BE2C (cell line): ENCODE results near the gene SURF4.

ENCODE experiments used
- DNase-seq: peaks from one replicate; pipeline ENCODE4 v3.0.0-alpha.2; 2020
- H3K27me3 ChIP-seq: fragments of 250-450 bp; sonication (Bioruptor Pico); 2 replicates; pipeline ENCODE4 v1.5.1; 2020; ENCODE audit warnings: mild to moderate bottlenecking
- H3K36me3 ChIP-seq: fragments of 250-450 bp; sonication (Bioruptor Pico); 2 replicates; pipeline ENCODE4 v1.5.1; 2020; ENCODE audit warnings: mild to moderate bottlenecking
- H3K4me1 ChIP-seq: fragments of 250-450 bp; sonication (Bioruptor Pico); 2 replicates; pipeline ENCODE4 v1.5.1; 2020
- H3K4me3 ChIP-seq: 2 replicates; pipeline ENCODE4 v1.5.1; 2011; ENCODE audit warnings: low read depth, low read length
- H3K9me3 ChIP-seq: fragments of 250-450 bp; sonication (Bioruptor Pico); 2 replicates; pipeline ENCODE4 v1.5.1; 2020
- TF ChIP-seq, protein P1 (sequence below): IDR thresholded peaks from 2 replicates; pipeline ENCODE4 v1.5.1; 2012; ENCODE audit warnings: mild to moderate bottlenecking, low read depth, low read length

SURF4 gene

DNA sequence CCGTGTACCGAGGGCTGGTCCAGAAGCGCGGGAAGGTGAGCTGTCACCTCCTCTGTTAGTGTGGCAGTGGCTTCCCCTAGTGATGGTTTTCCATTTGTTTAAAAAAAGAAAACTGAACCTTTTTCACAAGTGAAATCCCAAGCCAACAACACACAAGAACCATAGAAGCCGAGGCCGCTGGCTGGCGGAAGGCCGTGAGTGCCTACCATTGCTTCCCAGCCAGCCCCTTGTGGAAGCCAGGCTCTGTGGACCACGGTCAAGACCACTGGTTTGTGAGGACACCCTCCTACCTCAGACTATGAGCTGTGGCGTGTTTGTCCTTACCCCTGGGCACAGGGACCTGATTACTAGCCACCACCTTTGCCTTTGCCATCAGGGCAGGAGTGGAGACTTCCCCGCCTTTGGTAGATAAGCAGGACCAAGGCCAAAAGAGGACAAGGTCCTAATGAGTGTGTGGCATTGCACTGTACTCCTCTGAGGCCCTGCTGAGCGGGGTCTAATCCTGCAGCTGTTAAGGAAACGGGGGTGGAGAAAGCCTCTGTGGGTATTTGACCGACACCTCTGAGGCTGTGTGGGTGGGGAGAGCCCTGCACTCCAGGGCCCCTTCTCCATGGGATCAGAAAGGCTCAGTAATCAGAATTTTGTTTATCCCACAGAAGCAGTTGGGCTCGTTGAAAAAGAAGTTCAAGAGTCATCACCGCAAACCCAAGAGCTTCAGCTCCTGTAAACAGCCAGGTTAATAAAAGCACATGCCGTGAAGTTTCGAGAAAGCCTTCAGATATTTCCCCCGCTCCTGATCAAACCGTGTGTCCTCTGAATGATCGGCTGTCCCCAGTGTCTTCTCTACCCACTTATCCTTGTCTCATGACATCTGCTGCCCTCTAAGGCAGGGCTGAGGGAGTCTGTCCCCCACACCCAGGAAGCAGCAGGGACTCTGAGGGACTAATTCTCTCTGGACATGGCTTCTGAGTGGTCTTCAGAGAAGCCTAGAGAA lies 15.2 kb downstream of the SURF4 start:
- H3K4me1 ChIP-seq, result peaks cover 12% of the 10 kb centered on the region
- H3K27me3 ChIP-seq, result no peaks in the 10 kb centered on the region
- H3K9me3 ChIP-seq, result no peaks in the 10 kb centered on the region
- H3K36me3 ChIP-seq, result peaks cover 73% of the 10 kb centered on the region
- DNase-seq, result no peak
- TF ChIP-seq, protein P1, sequence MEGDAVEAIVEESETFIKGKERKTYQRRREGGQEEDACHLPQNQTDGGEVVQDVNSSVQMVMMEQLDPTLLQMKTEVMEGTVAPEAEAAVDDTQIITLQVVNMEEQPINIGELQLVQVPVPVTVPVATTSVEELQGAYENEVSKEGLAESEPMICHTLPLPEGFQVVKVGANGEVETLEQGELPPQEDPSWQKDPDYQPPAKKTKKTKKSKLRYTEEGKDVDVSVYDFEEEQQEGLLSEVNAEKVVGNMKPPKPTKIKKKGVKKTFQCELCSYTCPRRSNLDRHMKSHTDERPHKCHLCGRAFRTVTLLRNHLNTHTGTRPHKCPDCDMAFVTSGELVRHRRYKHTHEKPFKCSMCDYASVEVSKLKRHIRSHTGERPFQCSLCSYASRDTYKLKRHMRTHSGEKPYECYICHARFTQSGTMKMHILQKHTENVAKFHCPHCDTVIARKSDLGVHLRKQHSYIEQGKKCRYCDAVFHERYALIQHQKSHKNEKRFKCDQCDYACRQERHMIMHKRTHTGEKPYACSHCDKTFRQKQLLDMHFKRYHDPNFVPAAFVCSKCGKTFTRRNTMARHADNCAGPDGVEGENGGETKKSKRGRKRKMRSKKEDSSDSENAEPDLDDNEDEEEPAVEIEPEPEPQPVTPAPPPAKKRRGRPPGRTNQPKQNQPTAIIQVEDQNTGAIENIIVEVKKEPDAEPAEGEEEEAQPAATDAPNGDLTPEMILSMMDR, result no peak
- no peak overlapping the region for H3K4me3 ChIP-seq

DNA sequence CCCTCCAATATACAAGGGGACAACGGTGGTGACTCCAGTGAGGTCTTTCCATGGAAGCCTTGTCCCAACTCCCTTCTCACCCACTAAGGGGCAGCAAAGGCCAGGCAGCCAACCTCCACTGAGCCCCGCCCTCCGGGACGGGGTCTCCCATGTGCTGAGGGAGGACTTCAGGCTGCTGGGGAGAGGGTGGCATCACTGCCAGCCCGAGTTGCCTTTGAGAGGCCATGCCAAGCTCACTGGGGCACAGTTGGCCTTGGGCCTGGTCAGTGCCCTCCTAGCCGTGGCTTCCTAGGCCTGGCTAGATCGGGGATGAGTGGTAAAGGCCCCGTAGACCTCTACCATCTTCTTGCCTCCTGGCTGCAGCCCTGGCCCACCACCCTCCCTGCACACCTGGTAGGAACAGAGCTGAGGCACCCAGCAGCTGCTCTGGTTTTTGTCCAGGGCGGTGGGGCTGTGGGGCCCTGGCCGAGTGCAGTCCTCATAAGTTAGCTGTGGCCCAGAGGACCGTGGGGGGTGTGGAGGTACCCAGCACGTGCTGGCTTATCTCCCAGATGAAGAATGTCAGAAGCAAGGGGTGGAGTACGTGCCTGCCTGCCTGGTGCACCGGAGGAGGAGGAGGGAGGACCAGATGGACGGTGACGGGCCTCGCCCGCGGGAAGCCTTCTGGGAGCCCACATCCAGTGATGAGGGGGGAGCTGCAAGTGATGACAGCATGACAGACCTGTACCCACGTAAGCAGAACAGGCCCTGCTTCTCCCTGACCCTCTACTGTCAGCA lies 16.3 kb downstream of the SURF4 start:
- Histone ChIP-seq H3K4me1 (peaks cover 12% of the 10 kb centered on the region), H3K4me3 (no peak overlapping the region), H3K27me3 (no peaks in the 10 kb centered on the region), H3K9me3 (no peaks in the 10 kb centered on the region), H3K36me3 (peaks cover 63% of the 10 kb centered on the region)
- peak; percentile 84 for DNase-seq
- TF ChIP-seq, protein P1, result peak; percentile 87

- no peaks in the 10 kb centered on the region for H3K9me3 ChIP-seq
- peaks cover 12% of the 10 kb centered on the region for H3K4me1 ChIP-seq
- peaks cover 48% of the 10 kb centered on the region for H3K36me3 ChIP-seq
- peak overlapping the region; percentile 92 for H3K4me3 ChIP-seq
- no peak for DNase-seq
- no peaks in the 10 kb centered on the region for H3K27me3 ChIP-seq
- TF ChIP-seq, protein P1, result no peak
Measured at GRCh38 chr9:133357656-133358055, 18.2 kb downstream of the SURF4 start.

- Histone ChIP-seq H3K36me3 (peaks cover 48% of the 10 kb centered on the region), H3K9me3 (no peaks in the 10 kb centered on the region)
Measured at GRCh38 chr9:133356391-133357091, 19.3 kb downstream of the SURF4 start, which contains the start of the genes SURF1 and SURF2. TSS of gene SURF1 (minus strand) at chr9:133356487. CDS start at chr9:133356453, 34 bp downstream. TSS of gene SURF2 (plus strand) at chr9:133356550. CDS start at chr9:133356593, 43 bp downstream.

GRCh38 chr9:133355881-133356357 lies 19.9 kb downstream of the SURF4 start:
- H3K27me3 ChIP-seq, result no peaks in the 10 kb centered on the region
- H3K4me1 ChIP-seq, result peaks cover 12% of the 10 kb centered on the region
- H3K4me3 ChIP-seq, result peak overlapping the region; percentile 92
- TF ChIP-seq, protein P1, result no peak
- no peaks in the 10 kb centered on the region for H3K9me3 ChIP-seq
- no peak for DNase-seq
- H3K36me3 ChIP-seq, result peaks cover 48% of the 10 kb centered on the region

More at GRCh38 chr9:133356391-133357091, 19.3 kb downstream of the SURF4 start, which contains the start of the genes SURF1 and SURF2:
- peak; percentile 96 for DNase-seq
- H3K4me1 ChIP-seq, result peaks cover 12% of the 10 kb centered on the region
- peak within 1 kb of the TSS; percentile 92 for H3K4me3 ChIP-seq
- H3K27me3 ChIP-seq, result no peaks in the 10 kb centered on the region
- TF ChIP-seq, protein P1, result no peak
